ENCODE measurements around the gene CACNG6. TPM values are rescaled to one million over a fixed set of nuclear protein-coding genes. Genes with fewer than 3 reads are reported as not detected.

The CACNG6 gene
- total and polyA plus RNA-seq, 10 of the 15 experiments (the other 5 are each of a cell fraction or from before 2014, with no cell fraction given): 0.07 TPM; not detected in 9

- ATAC-seq (no peak), DNase-seq (ENCODE audit: low read depth, low spot score) (no peak), FAIRE-seq (no peak)
- no peaks in the 10 kb centered on the region for H4K20me1 ChIP-seq (ENCODE audit: control insufficient read depth, insufficient read depth)
- no peak overlapping the region for H2AFZ ChIP-seq (ENCODE audit: control insufficient read depth, low read depth, low read length)
- in situ Hi-C loops (cut with MboI) (no loop called here), intact Hi-C loops (cut with micrococcal nuclease; ENCODE audit: unreplicated experiment) (no loop called here)
- no peak overlapping the region for H3K4me3 ChIP-seq
- WGBS (ENCODE audit: insufficient coverage, insufficient replicate concordance, low lambda C conversion rate, missing lambda C conversion rate): 11% methylated on average over 14 of the region's 15 CpGs
- POLR2A ChIA-PET: no interaction called here
- CTCF ChIA-PET: no interaction called here
- H3K36me3 ChIP-seq (ENCODE audit: control insufficient read depth in 2 of 2, insufficient read depth in 2 of 2, low read length in 1 of 2): no peaks in the 10 kb centered on the region
- no peak overlapping the region for H3K4me2 ChIP-seq (ENCODE audit: control insufficient read depth, insufficient read depth)
- no peaks in the 10 kb centered on the region for H3K4me1 ChIP-seq (ENCODE audit: control insufficient read depth, insufficient read depth, low read length)
- H3K27me3 ChIP-seq (replicated peaks in 1 of 2; ENCODE audit: control insufficient read depth in 2 of 2, insufficient read depth in 2 of 2, low read length in 1 of 2): no peaks in the 10 kb centered on the region
- SMC1A ChIA-PET (ENCODE audit: uncharacterized antibody, unreplicated experiment): no interaction called here
- no peaks in the 10 kb centered on the region for H3K79me2 ChIP-seq (ENCODE audit: control insufficient read depth, insufficient read depth, low read length)
- RAD21 ChIA-PET (ENCODE audit: unreplicated experiment): no interaction called here
- H3K9me3 ChIP-seq (replicated peaks; ENCODE audit: control insufficient read depth, insufficient read depth, low read length): no peaks in the 10 kb centered on the region
- H3K9ac ChIP-seq (ENCODE audit: control insufficient read depth, insufficient read depth, low read length): no peak overlapping the region
- TF ChIP-seq CBX5 (IDR thresholded peaks at IDR 0.05; ENCODE audit: low read depth): no peak
- TF ChIP-seq TCF7 (IDR thresholded peaks at IDR 0.05; ENCODE audit: borderline replicate concordance): no peak
- TF ChIP-seq RBBP5 (conservative IDR thresholded peaks at IDR 0.05): no peak
- no peak for TF ChIP-seq ZNF384 (IDR thresholded peaks at IDR 0.05; ENCODE audit: borderline replicate concordance, low read depth, low read length)
- TF ChIP-seq, protein P1, sequence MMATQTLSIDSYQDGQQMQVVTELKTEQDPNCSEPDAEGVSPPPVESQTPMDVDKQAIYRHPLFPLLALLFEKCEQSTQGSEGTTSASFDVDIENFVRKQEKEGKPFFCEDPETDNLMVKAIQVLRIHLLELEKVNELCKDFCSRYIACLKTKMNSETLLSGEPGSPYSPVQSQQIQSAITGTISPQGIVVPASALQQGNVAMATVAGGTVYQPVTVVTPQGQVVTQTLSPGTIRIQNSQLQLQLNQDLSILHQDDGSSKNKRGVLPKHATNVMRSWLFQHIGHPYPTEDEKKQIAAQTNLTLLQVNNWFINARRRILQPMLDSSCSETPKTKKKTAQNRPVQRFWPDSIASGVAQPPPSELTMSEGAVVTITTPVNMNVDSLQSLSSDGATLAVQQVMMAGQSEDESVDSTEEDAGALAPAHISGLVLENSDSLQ (IDR thresholded peaks at IDR 0.05): no peak
- no peak for TF ChIP-seq HCFC1 (IDR thresholded peaks at IDR 0.05; ENCODE audit: low read length)
- TF ChIP-seq, protein P2, sequence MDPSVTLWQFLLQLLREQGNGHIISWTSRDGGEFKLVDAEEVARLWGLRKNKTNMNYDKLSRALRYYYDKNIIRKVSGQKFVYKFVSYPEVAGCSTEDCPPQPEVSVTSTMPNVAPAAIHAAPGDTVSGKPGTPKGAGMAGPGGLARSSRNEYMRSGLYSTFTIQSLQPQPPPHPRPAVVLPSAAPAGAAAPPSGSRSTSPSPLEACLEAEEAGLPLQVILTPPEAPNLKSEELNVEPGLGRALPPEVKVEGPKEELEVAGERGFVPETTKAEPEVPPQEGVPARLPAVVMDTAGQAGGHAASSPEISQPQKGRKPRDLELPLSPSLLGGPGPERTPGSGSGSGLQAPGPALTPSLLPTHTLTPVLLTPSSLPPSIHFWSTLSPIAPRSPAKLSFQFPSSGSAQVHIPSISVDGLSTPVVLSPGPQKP (IDR thresholded peaks at IDR 0.05; ENCODE audit: low read depth, low read length): no peak
- TF ChIP-seq KLF5 (IDR thresholded peaks at IDR 0.05; ENCODE audit: partially characterized antibody): no peak
- no peak for TF ChIP-seq NR2F1 (conservative IDR thresholded peaks at IDR 0.05)
- TF ChIP-seq BMI1 (IDR thresholded peaks at IDR 0.05; ENCODE audit: borderline replicate concordance): no peak
- no peak for TF ChIP-seq ATF2 (IDR thresholded peaks at IDR 0.05; ENCODE audit: low read length)
- no peak overlapping the region for H3K27ac ChIP-seq (ENCODE audit: control insufficient read depth, insufficient read depth)
- no TSS peak for BruUV-seq (replicated peaks)
Observed at GRCh38 chr19:53957448-53958167, 33.8 kb upstream of the CACNG6 start.
